A204.1 (cell line): Measurements from ENCODE around the gene DNASE1L3.

Experiments
- FAIRE-seq: peaks from 2 replicates; lab custom pipeline; 2012; peaks lifted over from hg19 to GRCh38; lab: Jason Lieb, UNC

The DNASE1L3 gene

GRCh38 chr3:58157700-58158099, 53.1 kb downstream of the DNASE1L3 start:
- FAIRE-seq, result no peak

- no peak for FAIRE-seq
Measured at GRCh38 chr3:58155838-58156237, 54.9 kb downstream of the DNASE1L3 start.

- no peak for FAIRE-seq
Measured at GRCh38 chr3:58154626-58155449, 55.9 kb downstream of the DNASE1L3 start.

GRCh38 chr3:58153371-58153770, 57.4 kb downstream of the DNASE1L3 start:
- no peak for FAIRE-seq

- no peak for FAIRE-seq
Measured at GRCh38 chr3:58152225-58153015, 58.4 kb downstream of the DNASE1L3 start.

- no peak for FAIRE-seq
Measured at GRCh38 chr3:58151637-58152036, 59.1 kb downstream of the DNASE1L3 start.

GRCh38 chr3:58150810-58151199, 60.0 kb downstream of the DNASE1L3 start:
- FAIRE-seq, result no peak

- no peak for FAIRE-seq
Measured at GRCh38 chr3:58150130-58150809, 60.5 kb downstream of the DNASE1L3 start.

- FAIRE-seq, result no peak
Measured at GRCh38 chr3:58148049-58148448, 62.7 kb downstream of the DNASE1L3 start.

GRCh38 chr3:58144478-58145325, 66.1 kb downstream of the DNASE1L3 start:
- no peak for FAIRE-seq

GRCh38 chr3:58143417-58144055, 67.2 kb downstream of the DNASE1L3 start:
- FAIRE-seq, result no peak
